ENCODE measurements around the gene PRSS27.
"Not testable (repeated sequence)": the region's sequence is repeated elsewhere in the genome, so short reads cannot be mapped to it uniquely, and the experiment has no call there.

The PRSS27 gene

GRCh38 chr16:2670017-2670416 lies 50.0 kb downstream of the PRSS27 start:
- DNase-seq, result not testable (repeated sequence)

GRCh38 chr16:2669587-2669986 lies 50.4 kb downstream of the PRSS27 start:
- DNase-seq, result not testable (repeated sequence)

GRCh38 chr16:2666671-2667070 lies 53.4 kb downstream of the PRSS27 start:
- DNase-seq, result not testable (repeated sequence)

DNA sequence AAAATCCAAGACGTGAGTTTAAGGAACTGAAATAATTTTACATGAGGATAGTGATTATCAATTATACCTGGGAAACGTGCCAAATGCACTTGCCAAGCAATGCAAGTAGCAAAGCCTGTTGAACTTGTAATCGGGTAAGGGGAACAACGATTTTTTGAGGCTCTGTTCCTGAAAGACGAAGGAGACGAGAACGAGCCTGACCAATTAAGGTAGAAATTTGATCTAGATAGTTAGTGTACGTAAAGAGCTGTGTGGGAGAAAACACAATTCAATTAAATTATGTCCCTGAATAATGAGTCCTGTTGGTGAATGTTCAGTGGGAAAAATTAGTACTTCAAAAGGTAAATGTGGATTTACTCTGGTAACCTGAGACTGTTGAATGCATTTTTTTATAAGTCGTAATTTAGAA lies 55.4 kb downstream of the PRSS27 start:
- no peak for DNase-seq

DNA sequence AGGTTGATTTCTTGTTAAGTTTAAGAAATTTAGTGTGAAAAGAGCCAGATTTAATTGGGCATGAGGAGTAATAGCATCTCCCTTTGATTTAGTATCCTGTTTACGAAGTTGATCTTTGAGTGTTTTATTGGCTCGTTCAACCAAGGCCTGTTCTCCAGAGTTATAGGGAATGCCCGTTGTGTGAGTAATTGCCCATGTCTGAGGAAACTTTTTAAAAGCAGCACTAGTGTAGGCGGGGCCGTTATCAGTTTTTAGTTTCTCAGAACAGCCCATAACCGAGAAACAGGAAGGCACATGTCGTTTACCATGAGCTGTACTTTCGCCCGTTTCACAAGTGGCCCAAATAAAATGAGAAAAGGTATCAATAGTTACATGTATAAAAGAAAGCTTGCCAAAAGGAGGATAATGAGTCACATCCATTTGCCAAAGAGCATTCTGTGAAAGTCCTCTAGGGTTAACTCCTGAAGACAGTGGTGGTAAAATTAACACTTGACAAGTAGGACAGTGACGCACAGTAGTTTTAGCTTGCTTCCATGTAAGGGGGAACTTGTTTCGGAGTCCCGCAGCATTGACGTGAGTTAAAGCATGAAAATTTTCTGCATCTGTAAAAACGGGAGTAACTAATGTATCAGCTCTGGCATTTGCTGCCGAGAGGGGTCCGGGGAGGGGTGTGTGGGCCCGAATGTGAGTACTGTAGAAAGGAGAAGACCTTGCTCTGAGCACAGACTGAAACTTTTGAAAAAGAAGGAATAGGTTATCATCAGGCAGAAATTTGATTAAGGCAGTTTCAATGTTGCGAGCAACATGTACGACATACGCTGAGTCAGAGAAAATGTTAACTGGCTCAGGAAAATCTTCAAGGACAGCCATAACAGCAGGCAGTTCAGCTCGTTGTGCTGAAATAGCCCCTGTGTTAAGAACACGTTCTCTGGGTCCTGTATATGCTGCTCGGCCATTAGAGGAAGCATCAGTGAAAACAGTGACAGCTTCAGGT lies 56.2 kb downstream of the PRSS27 start:
- DNase-seq, result no peak

Measured in SIG-M5 (cell line).